Mesodermal cell (in vitro differentiated cells): ENCODE data around the gene HMCN2.

ENCODE experiments used
- H3K27ac ChIP-seq: 2 replicates; pipeline ENCODE4 v1.7.0; 2013; ENCODE audit warnings: mild to moderate bottlenecking, low read depth, low read length, moderate library complexity; ENCODE audit not compliant: severe bottlenecking
- H3K36me3 ChIP-seq: 2 replicates; pipeline ENCODE4 v1.7.1; 2013; ENCODE audit warnings: mild to moderate bottlenecking, low read length, moderate library complexity; ENCODE audit not compliant: control insufficient read depth, insufficient read depth
- H3K4me1 ChIP-seq: one replicate; pipeline ENCODE4 v1.7.1; 2013; ENCODE audit warnings: mild to moderate bottlenecking, low read length; ENCODE audit not compliant: insufficient read depth, control insufficient read depth, poor library complexity, severe bottlenecking
- H3K4me3 ChIP-seq: 2 replicates; pipeline ENCODE4 v1.7.0; 2013; ENCODE audit warnings: low read length, control low read depth, mild to moderate bottlenecking; ENCODE audit not compliant: insufficient read depth, poor library complexity, severe bottlenecking; ENCODE audit errors: extremely low read depth
- H3K9me3 ChIP-seq: 2 replicates; pipeline ENCODE4 v1.7.1; 2013; ENCODE audit warnings: mild to moderate bottlenecking, low read length, moderate library complexity; ENCODE audit not compliant: control insufficient read depth
- WGBS, 2 experiments: methylation state at CpG; one replicate each; pipeline ENCODE4 v1.1.5; 2013; ENCODE audit warnings: missing lambda C conversion rate in 2 of 2; ENCODE audit not compliant: insufficient coverage in 2 of 2; 5-methylcytosine and 5-hydroxymethylcytosine counted together

The HMCN2 gene

DNA sequence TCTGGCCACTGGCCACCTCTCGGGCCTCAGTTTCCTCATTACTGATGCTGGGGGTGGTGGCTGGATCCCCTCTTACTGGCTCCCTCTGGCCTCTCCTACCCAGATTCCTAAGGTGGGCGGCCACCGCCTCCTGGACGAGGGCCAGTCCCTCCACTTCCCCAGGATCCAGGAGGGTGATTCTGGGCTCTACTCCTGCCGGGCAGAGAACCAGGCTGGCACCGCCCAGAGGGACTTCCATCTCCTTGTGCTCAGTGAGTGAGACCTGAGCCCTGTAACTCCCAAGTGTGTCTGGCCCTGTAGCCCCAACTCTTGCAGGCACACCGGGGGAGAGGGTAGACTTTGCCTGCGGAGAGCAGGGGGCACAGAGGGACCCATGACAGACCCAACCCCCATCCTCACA is 83.3 kb downstream of the HMCN2 start:
- WGBS, 2 experiments, result 90 to 95% methylated on average over 3 to 8 of the region's 8 CpGs
- Histone ChIP-seq H3K27ac (no peak overlapping the region), H3K36me3 (no peaks in the 10 kb centered on the region)

DNA sequence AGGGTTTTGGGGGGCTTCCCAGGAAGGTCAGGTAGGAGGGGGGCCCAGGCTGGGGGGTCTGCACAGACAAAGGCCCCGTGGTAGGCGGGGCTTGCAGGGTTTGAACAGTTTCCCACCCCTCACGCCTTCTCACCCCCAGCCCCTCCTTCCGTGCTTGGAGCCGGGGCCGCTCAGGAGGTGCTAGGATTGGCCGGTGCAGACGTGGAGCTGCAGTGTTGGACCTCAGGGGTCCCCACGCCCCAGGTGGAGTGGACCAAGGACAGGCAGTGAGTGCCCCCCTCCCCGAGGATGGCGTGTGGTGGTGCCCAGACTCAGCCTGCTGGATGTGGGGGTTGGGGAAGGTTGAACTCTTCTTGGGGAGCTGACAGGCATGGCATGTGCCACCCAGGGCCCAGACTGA is 83.8 kb downstream of the HMCN2 start:
- Histone ChIP-seq H3K4me1 (no peaks in the 10 kb centered on the region), H3K4me3 (no peak overlapping the region), H3K9me3 (no peaks in the 10 kb centered on the region), H3K36me3 (no peaks in the 10 kb centered on the region), H3K27ac (no peak overlapping the region)
- 62 to 79% methylated on average over 3 of the region's 11 CpGs for WGBS, 2 experiments

More for the DNA sequence above, 83.3 kb downstream of the HMCN2 start:
- Histone ChIP-seq H3K4me3 (no peak overlapping the region), H3K4me1 (no peaks in the 10 kb centered on the region), H3K9me3 (no peaks in the 10 kb centered on the region)

DNA sequence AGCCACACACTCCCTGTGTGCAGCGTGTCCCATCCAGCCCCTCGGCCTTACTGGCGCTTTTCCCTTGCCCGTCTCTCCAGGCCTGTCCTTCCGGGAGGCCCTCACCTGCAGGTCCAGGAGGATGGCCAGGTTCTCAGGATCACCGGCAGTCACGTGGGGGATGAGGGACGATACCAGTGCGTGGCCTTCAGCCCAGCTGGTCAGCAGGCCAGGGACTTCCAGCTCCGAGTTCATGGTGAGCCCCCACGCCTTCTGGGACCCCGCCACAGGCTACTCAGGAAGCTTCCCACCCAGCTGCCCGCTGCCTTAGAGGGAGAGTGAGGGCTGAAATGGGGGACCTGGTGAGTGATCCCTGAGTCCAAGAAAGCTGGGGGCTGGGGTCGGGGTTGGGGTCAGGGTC is 85.8 kb downstream of the HMCN2 start:
- H3K9me3 ChIP-seq, result no peaks in the 10 kb centered on the region
- no peak overlapping the region for H3K27ac ChIP-seq
- no peaks in the 10 kb centered on the region for H3K36me3 ChIP-seq
- WGBS, 2 experiments, result 93 to 97% methylated on average over 12 of the region's 14 CpGs
- no peak overlapping the region for H3K4me3 ChIP-seq
- H3K4me1 ChIP-seq, result no peaks in the 10 kb centered on the region

DNA sequence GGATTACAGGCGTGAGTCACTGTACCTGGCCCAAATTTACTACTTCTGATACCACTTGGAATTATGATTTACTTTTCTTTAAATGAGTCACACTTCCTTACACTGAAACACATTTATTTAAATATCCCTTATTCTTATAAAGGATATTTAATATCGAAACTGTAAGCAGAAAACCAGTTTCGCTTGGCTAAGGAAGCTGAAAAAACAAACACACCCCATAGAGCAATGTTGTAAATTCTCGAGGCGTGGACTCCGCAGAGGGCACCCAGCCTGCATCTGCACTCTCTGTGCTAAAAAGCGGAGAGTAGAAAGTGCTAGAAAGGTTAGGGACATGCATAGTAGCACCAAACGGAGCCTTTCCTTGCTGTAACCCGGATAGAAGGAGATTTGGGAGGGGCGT is 86.5 kb downstream of the HMCN2 start:
- Histone ChIP-seq H3K4me1 (no peaks in the 10 kb centered on the region), H3K27ac (no peak overlapping the region), H3K36me3 (no peaks in the 10 kb centered on the region), H3K9me3 (no peaks in the 10 kb centered on the region), H3K4me3 (no peak overlapping the region)
- 90 to 92% methylated on average over 5 to 10 of the region's 10 CpGs for WGBS, 2 experiments

DNA sequence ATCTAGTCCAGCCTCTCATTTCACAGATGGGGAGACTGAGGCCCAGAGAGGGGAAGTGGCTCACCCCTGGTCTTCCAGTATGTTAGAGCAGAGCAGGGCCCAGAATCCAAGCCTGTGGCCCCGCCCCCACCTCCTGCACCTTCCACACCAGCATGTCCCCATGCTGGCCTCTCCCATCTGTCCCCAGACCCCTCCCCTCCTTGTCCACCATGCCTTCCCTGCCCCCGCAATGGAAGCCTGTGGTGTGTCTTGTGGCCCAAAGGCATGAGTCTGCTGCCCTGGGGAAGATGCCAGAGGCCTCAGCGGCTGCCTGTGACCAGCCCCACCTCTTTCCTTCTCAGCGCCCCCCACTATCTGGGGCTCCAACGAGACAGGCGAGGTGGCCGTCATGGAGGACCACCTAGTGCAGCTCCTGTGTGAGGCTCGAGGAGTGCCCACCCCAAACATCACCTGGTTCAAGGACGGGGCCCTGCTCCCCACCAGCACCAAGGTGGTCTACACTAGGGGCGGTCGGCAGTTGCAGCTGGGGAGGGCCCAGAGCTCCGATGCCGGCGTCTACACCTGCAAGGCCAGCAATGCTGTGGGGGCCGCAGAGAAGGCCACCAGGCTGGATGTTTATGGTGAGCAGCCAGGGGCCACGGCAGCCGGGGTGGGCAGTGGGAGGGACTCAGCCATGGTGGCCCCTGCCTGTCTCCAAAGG is 87.2 kb downstream of the HMCN2 start:
- H3K27ac ChIP-seq, result no peak overlapping the region
- 86 to 93% methylated on average over 12 to 17 of the region's 17 CpGs for WGBS, 2 experiments
- H3K4me1 ChIP-seq, result no peaks in the 10 kb centered on the region
- no peak overlapping the region for H3K4me3 ChIP-seq
- H3K9me3 ChIP-seq, result no peaks in the 10 kb centered on the region
- H3K36me3 ChIP-seq, result no peaks in the 10 kb centered on the region

DNA sequence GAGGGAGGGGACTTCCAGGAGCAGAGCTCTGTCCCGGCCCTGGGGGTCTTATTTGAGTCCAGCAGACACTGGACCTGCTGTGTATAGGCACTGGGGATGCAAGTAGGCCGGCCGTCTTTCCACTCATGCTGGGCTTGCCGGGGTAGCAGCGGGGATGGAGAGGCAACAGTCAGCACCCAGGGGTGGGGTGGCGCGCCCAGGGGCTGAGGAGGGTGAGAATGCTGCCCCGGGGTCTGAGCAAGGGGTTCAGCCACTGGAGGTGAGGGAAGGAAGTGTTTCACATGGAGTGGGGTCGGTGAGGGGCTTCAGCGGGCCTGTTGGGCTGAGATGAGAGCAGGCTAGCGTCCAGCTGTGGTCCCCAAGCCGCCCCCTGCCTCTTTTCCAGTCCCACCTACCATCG is 88.8 kb downstream of the HMCN2 start:
- WGBS, 2 experiments, result 93 to 94% methylated on average over 9 to 12 of the region's 13 CpGs
- H3K4me1 ChIP-seq, result no peaks in the 10 kb centered on the region
- H3K9me3 ChIP-seq, result no peaks in the 10 kb centered on the region
- H3K4me3 ChIP-seq, result no peak overlapping the region
- H3K36me3 ChIP-seq, result no peaks in the 10 kb centered on the region
- H3K27ac ChIP-seq, result no peak overlapping the region

DNA sequence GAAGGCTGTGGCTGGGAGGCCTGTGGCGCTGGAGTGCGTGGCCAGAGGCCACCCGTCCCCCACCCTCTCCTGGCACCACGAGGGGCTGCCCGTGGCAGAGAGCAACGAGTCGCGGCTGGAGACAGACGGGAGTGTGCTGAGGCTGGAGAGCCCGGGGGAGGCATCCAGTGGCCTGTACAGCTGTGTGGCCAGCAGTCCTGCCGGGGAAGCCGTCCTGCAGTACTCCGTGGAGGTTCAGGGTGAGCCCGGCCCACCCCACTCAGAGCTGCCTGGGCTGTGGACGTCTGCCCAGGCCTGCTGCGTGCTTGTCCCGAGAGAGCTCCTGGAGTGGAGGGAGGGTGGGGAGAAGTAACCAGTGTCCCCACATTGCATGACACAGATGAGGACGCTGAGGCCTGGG is 89.2 kb downstream of the HMCN2 start:
- no peaks in the 10 kb centered on the region for H3K4me1 ChIP-seq
- no peak overlapping the region for H3K27ac ChIP-seq
- H3K9me3 ChIP-seq, result no peaks in the 10 kb centered on the region
- WGBS, 2 experiments, result 93 to 94% methylated on average over 13 to 16 of the region's 18 CpGs
- no peaks in the 10 kb centered on the region for H3K36me3 ChIP-seq
- H3K4me3 ChIP-seq, result no peak overlapping the region

DNA sequence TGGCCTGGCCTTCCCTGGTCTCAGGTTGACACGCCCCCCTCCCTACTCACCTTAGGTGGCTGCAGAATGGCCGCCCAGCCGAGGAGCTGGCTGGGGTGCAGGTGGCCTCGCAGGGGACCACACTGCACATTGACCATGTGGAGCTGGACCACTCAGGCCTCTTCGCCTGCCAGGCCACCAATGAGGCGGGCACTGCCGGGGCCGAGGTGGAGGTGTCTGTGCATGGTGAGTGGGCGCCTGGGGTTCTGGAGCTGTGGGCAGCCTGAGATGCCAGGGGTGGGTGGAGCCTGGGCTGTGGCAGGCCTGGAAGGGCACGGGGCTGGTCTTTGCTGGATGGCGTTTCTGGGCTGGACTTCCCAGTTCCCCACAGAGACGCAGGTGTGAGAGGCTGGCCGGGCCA is 90.5 kb downstream of the HMCN2 start:
- H3K4me3 ChIP-seq, result no peak overlapping the region
- H3K9me3 ChIP-seq, result no peaks in the 10 kb centered on the region
- no peak overlapping the region for H3K27ac ChIP-seq
- no peaks in the 10 kb centered on the region for H3K4me1 ChIP-seq
- no peaks in the 10 kb centered on the region for H3K36me3 ChIP-seq
- 93 to 97% methylated on average over 12 of the region's 13 CpGs for WGBS, 2 experiments

DNA sequence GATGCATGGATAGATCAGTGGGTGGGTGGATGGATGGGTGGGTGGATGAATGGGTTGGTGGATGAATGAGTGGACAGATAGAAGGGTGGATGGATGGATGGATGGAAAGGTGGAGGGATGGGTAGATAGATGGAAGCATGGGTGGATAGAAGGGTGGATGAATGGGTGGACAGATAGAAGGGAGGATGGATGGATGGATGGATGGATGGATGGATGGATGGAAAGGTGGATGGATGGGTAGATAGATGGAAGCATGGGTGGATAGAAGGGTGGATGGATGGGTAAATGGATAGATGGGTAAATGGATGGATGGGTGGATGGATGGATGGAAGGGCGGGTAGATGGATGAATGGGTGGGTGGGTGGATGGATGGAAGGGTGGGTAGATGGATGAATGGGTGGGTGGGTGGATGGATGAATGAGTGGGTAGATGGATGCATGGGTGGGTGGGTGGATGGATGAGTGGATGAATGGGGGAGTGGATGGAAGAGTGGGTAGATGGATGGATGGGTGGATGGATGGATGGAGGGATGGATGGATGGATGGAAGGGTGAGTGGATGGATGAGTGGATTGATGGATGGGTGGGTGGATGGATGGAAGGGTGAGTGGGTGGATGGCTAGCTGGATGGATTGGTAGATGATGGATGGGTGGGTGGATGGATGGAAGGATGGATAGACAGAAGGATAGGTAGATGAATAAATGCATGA is 91.5 kb downstream of the HMCN2 start:
- Histone ChIP-seq H3K9me3 (no peaks in the 10 kb centered on the region), H3K4me1 (no peaks in the 10 kb centered on the region), H3K27ac (no peak overlapping the region), H3K4me3 (no peak overlapping the region), H3K36me3 (no peaks in the 10 kb centered on the region)
- 93 to 100% methylated on average over 1 of the region's 1 CpG for whole genome bisulfite sequencing, 2 experiments

DNA sequence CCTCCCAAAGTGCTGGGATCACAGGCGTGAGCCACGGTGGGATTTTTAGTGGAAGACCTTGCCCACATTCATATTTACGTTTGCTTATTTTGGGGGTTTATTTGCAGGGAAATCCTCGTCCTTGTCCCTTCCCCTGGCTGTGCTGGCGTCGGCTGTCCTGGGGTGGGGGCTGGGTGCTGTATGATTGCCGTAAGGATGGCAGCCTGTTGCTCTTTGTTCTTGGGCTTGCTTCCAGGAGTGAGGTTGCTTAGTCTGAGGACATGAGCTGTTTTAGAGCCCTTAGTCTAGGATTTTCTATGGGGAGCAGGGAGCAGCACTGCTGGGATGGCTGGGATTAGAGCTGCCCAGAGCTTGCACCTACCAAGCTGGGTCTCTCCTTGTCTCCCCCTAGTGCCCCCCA is 93.4 kb downstream of the HMCN2 start:
- Histone ChIP-seq H3K27ac (no peak overlapping the region), H3K9me3 (no peaks in the 10 kb centered on the region), H3K4me3 (no peak overlapping the region), H3K36me3 (no peaks in the 10 kb centered on the region), H3K4me1 (no peaks in the 10 kb centered on the region)
- 79 to 100% methylated on average over 2 of the region's 7 CpGs for WGBS, 2 experiments

DNA sequence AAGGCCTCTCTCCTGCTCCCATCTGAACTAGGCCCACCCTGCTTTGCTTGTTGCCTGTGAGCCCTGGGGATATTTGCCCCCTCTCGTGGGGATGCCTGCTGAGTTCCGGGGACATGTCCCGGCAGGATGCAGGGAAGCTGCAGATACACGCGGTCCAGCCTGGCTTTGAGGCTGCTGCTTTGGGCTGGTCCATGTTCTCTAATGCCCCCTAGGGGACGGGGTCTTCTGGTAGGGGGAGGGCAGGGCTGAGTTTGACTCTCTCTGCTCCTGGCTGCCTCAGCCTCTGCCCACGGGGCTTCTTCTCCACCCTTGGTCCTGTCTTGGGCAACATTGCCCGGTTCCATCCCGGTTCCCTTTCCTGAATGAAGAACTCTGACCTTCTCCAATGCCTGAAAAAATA is 94.3 kb downstream of the HMCN2 start:
- Histone ChIP-seq H3K4me1 (no peaks in the 10 kb centered on the region), H3K27ac (no peak overlapping the region), H3K9me3 (no peaks in the 10 kb centered on the region), H3K36me3 (no peaks in the 10 kb centered on the region), H3K4me3 (no peak overlapping the region)
- WGBS, 2 experiments, result 67 to 89% methylated on average over 7 to 8 of the region's 9 CpGs
